SK-N-SH (cell line): ENCODE measurements around the gene FYCO1. TPM values are rescaled to one million over a fixed set of nuclear protein-coding genes. Genes with fewer than 3 reads are reported as not detected.

Source experiments
- CTCF ChIA-PET: fragments of 300-600, 350-600 bp; formaldehyde crosslinking; extraction: SDS; loops from one replicate; lab custom pipeline; 2021; lab: Yijun Ruan, JAX
- POLR2A ChIA-PET: fragments of 350-600 bp; sonication (Branson Sonifier 250); formaldehyde crosslinking; extraction: SDS; loops from one replicate; lab custom pipeline; 2020; ENCODE audit warnings: antibody characterized with exemption, inconsistent platforms; lab: Yijun Ruan, JAX
- DNase-seq: peaks from one replicate; pipeline ENCODE4 v3.0.0; 2012
- H2AFZ ChIP-seq: fragments of 200-600 bp; sonication (generic); 2 replicates; pipeline ENCODE4 v1.8.1; 2016; ENCODE audit warnings: antibody characterized with exemption, mild to moderate bottlenecking, low read depth
- H3F3A ChIP-seq: fragments of 200-600 bp; sonication (generic); replicated peaks from 2 replicates; pipeline ENCODE3; 2016; ENCODE audit warnings: antibody characterized with exemption, mild to moderate bottlenecking; ENCODE audit not compliant: insufficient read depth
- H3K27ac ChIP-seq, 2 experiments: fragments of 200-500 bp in 1 of 2; fragments of 200-600 bp in 1 of 2; sonication (Bioruptor generic) in 1 of 2; sonication (generic), shearing (Covaris generic) in 1 of 2; 2 replicates each; pipeline versions ENCODE4 v1.5.1 to v1.6.1; 2014 to 2016; ENCODE audit warnings: low read depth in 2 of 2, inconsistent platforms in 1 of 2, low read length in 1 of 2, mild to moderate bottlenecking in 1 of 2, mixed read lengths in 1 of 2
- H3K27me3 ChIP-seq: fragments of 200-600 bp; sonication (generic), shearing (Covaris generic); 2 replicates; pipeline ENCODE4 v1.6.1; 2016; ENCODE audit warnings: mixed run types; ENCODE audit not compliant: insufficient read depth
- H3K36me3 ChIP-seq, 2 experiments: fragments of 200-500 bp in 1 of 2; fragments of 200-600 bp in 1 of 2; sonication (Bioruptor generic) in 1 of 2; sonication (generic) in 1 of 2; replicated peaks in 1 of 2; 2 replicates each; pipeline versions ENCODE3 to v1.5.1; 2014 to 2016; ENCODE audit warnings: low read length in 1 of 2, mild to moderate bottlenecking in 1 of 2; ENCODE audit not compliant: insufficient read depth in 2 of 2, control insufficient read depth in 1 of 2
- H3K4me1 ChIP-seq, 2 experiments: fragments of 200-500 bp in 1 of 2; fragments of 200-600 bp in 1 of 2; sonication (Bioruptor generic) in 1 of 2; sonication (generic), shearing (Covaris generic) in 1 of 2; 2 replicates each; pipeline versions ENCODE4 v1.5.1 to v1.6.1; 2014 to 2016; ENCODE audit warnings: low read depth in 1 of 2, low read length in 1 of 2, mixed run types in 1 of 2; ENCODE audit not compliant: insufficient read depth in 2 of 2, control insufficient read depth in 1 of 2
- H3K4me2 ChIP-seq: fragments of 200-600 bp; sonication (generic), shearing (Covaris generic); 2 replicates; pipeline ENCODE4 v1.6.1; 2017; ENCODE audit warnings: mixed run types
- H3K4me3 ChIP-seq, 2 experiments: fragments of 200-500 bp in 1 of 2; fragments of 200-600 bp in 1 of 2; sonication (Bioruptor generic) in 1 of 2; sonication (generic), shearing (Covaris generic) in 1 of 2; 2 replicates each; pipeline versions ENCODE4 v1.5.1 to v1.8.1; 2014 to 2016; ENCODE audit warnings: low read depth in 2 of 2, inconsistent platforms in 1 of 2, low read length in 1 of 2, mild to moderate bottlenecking in 1 of 2, mixed read lengths in 1 of 2, moderate library complexity in 1 of 2
- H3K79me2 ChIP-seq: fragments of 200-600 bp; sonication (generic); 2 replicates; pipeline ENCODE4 v1.8.1; 2017; ENCODE audit warnings: mild to moderate bottlenecking; ENCODE audit not compliant: insufficient read depth
- H3K9ac ChIP-seq: fragments of 200-600 bp; sonication (generic); 2 replicates; pipeline ENCODE4 v1.6.1; 2017; ENCODE audit warnings: mixed run types
- H3K9me2 ChIP-seq: fragments of 200-600 bp; sonication (generic); 2 replicates; pipeline ENCODE4 v1.6.1; 2017; ENCODE audit warnings: mixed run types
- H3K9me3 ChIP-seq: fragments of 200-600 bp; sonication (generic); 2 replicates; pipeline ENCODE4 v1.6.1; 2017; ENCODE audit warnings: mixed run types, mild to moderate bottlenecking, moderate library complexity
- H4K20me1 ChIP-seq: fragments of 200-600 bp; sonication (generic); 2 replicates; pipeline ENCODE4 v1.6.1; 2017; ENCODE audit warnings: mild to moderate bottlenecking, mixed run types; ENCODE audit not compliant: insufficient read depth
- ELF1 ChIP-seq: IDR thresholded peaks from 2 replicates; pipeline ENCODE4 v1.4.0; 2012
- EP300 ChIP-seq, 2 experiments: IDR thresholded peaks; 2 replicates each; pipeline versions ENCODE4 v1.4.0 to v1.6.1; 2012; ENCODE audit warnings: borderline replicate concordance in 1 of 2, low read depth in 1 of 2, low read length in 1 of 2
- GATA2 ChIP-seq: sonication (generic); formaldehyde crosslinking; IDR thresholded peaks from 2 replicates; pipeline ENCODE4 v1.5.0; 2020; ENCODE audit warnings: mild to moderate bottlenecking, missing genetic modification reagents
- JUND ChIP-seq: IDR thresholded peaks from 2 replicates; pipeline ENCODE4 v1.4.0; 2012
- NFIC ChIP-seq: IDR thresholded peaks from 2 replicates; pipeline ENCODE4 v1.4.0; 2012; ENCODE audit warnings: borderline replicate concordance
- RAD21 ChIP-seq: IDR thresholded peaks from 2 replicates; pipeline ENCODE4 v1.6.1; 2012; ENCODE audit warnings: mild to moderate bottlenecking, low read length
- RXRA ChIP-seq: IDR thresholded peaks from 2 replicates; pipeline ENCODE4 v1.4.0; 2012; ENCODE audit warnings: low read depth, mild to moderate bottlenecking, borderline replicate concordance
- TEAD4 ChIP-seq: IDR thresholded peaks from 2 replicates; pipeline ENCODE4 v1.4.0; 2012; ENCODE audit warnings: mild to moderate bottlenecking, borderline replicate concordance; ENCODE audit not compliant: insufficient read depth
- WGBS: methylation state at CpG from one replicate; pipeline ENCODE4 v1.1.6; 2017; ENCODE audit warnings: low lambda C conversion rate; 5-methylcytosine and 5-hydroxymethylcytosine counted together
- polyA plus RNA-seq, 3 experiments: library from polyadenylated mRNA; depleted of rRNA; stranded (reverse); fragments of >200 nt; gene quantifications; 2 replicates each; pipeline ENCODE4 v1.2.3, GENCODE V29; 2012
- TF ChIP-seq, protein P1 (sequence below): IDR thresholded peaks from 2 replicates; pipeline ENCODE4; 2012
- TF ChIP-seq, protein P2 (sequence below): IDR thresholded peaks from 2 replicates; pipeline ENCODE4 v1.6.1; 2012; ENCODE audit warnings: mild to moderate bottlenecking, low read depth, low read length, moderate library complexity
- TF ChIP-seq, protein P3 (sequence below): fragments of 200-600 bp; sonication (generic); IDR thresholded peaks from 2 replicates; pipeline ENCODE4 v1.6.1; 2017; ENCODE audit warnings: antibody characterized with exemption, mild to moderate bottlenecking, moderate library complexity
- TF ChIP-seq, protein P4 (sequence below): fragments of 150-350 bp; IDR thresholded peaks from 2 replicates; pipeline ENCODE4 v1.6.1; 2017; ENCODE audit warnings: antibody characterized with exemption, low read length, low read depth, borderline replicate concordance

The FYCO1 gene
- polyA plus RNA-seq, 1 of the 3 experiments (the other 2 are of a cell fraction), result 5.5 TPM

DNA sequence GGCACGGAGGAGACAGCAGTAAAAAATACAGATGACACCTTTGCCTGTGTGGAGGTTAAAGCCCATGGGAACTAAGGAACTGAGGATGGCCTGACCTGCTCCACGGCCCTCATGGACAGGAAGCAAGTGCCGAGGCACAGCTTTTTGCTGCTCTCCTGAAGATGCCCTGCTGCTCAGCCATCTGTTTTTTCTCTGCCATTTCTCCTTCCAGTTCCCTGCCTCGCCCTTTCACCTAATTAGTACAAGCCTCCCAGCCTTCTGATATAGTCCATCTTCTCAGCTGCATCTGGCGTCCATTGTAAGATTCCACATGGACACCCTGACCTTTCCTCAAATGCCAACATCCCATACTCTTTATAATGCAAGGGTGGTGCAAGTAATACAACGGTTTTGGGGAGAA lies 64.1 kb downstream of the FYCO1 start:
- no peaks in the 10 kb centered on the region for H3F3A ChIP-seq
- ChIA-PET CTCF (interaction anchor here (1.6 to 13.6 kb wide), 3 partner anchors 147 to 423 kb away, joined by 3 to 280 read pairs (median 142); no protein-coding TSS in a partner anchor), POLR2A (interaction anchor here (2.5 kb wide), 1 partner anchor 8 kb away, joined by 7 read pairs; no protein-coding TSS in a partner anchor)
- H3K9me3 ChIP-seq, result no peaks in the 10 kb centered on the region
- H3K27ac ChIP-seq, result no peak overlapping the region
- no peaks in the 10 kb centered on the region for H3K9me2 ChIP-seq
- H3K9ac ChIP-seq, result no peak overlapping the region
- DNase-seq, result no peak
- no peak overlapping the region for H3K4me2 ChIP-seq
- no peaks in the 10 kb centered on the region for H3K27me3 ChIP-seq
- H3K36me3 ChIP-seq, result peaks cover 33 to 67% of the 10 kb centered on the region in 2 experiments
- H3K4me1 ChIP-seq, result no peaks in the 10 kb centered on the region; a peak in 1 of 4 replicates
- H3K4me3 ChIP-seq, result no peak overlapping the region
- no peaks in the 10 kb centered on the region for H3K79me2 ChIP-seq
- TF ChIP-seq TEAD4, result no peak
- no peak for TF ChIP-seq RAD21
- no peak for TF ChIP-seq NFIC
- no peak for TF ChIP-seq EP300 (IDR thresholded peaks at IDR 0.05; ENCODE audit: borderline replicate concordance in 1 of 2, low read depth in 1 of 2, low read length in 1 of 2)
- TF ChIP-seq JUND, result no peak
- TF ChIP-seq, protein P1, sequence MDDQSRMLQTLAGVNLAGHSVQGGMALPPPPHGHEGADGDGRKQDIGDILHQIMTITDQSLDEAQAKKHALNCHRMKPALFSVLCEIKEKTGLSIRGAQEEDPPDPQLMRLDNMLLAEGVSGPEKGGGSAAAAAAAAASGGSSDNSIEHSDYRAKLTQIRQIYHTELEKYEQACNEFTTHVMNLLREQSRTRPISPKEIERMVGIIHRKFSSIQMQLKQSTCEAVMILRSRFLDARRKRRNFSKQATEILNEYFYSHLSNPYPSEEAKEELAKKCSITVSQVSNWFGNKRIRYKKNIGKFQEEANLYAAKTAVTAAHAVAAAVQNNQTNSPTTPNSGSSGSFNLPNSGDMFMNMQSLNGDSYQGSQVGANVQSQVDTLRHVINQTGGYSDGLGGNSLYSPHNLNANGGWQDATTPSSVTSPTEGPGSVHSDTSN, result no peak
- TF ChIP-seq RXRA, result no peak
- no peak for TF ChIP-seq ELF1
- TF ChIP-seq, protein P2, sequence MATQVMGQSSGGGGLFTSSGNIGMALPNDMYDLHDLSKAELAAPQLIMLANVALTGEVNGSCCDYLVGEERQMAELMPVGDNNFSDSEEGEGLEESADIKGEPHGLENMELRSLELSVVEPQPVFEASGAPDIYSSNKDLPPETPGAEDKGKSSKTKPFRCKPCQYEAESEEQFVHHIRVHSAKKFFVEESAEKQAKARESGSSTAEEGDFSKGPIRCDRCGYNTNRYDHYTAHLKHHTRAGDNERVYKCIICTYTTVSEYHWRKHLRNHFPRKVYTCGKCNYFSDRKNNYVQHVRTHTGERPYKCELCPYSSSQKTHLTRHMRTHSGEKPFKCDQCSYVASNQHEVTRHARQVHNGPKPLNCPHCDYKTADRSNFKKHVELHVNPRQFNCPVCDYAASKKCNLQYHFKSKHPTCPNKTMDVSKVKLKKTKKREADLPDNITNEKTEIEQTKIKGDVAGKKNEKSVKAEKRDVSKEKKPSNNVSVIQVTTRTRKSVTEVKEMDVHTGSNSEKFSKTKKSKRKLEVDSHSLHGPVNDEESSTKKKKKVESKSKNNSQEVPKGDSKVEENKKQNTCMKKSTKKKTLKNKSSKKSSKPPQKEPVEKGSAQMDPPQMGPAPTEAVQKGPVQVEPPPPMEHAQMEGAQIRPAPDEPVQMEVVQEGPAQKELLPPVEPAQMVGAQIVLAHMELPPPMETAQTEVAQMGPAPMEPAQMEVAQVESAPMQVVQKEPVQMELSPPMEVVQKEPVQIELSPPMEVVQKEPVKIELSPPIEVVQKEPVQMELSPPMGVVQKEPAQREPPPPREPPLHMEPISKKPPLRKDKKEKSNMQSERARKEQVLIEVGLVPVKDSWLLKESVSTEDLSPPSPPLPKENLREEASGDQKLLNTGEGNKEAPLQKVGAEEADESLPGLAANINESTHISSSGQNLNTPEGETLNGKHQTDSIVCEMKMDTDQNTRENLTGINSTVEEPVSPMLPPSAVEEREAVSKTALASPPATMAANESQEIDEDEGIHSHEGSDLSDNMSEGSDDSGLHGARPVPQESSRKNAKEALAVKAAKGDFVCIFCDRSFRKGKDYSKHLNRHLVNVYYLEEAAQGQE, result no peak
- no peak for TF ChIP-seq GATA2 (CRISPR knock-in tag)
- TF ChIP-seq, protein P3, sequence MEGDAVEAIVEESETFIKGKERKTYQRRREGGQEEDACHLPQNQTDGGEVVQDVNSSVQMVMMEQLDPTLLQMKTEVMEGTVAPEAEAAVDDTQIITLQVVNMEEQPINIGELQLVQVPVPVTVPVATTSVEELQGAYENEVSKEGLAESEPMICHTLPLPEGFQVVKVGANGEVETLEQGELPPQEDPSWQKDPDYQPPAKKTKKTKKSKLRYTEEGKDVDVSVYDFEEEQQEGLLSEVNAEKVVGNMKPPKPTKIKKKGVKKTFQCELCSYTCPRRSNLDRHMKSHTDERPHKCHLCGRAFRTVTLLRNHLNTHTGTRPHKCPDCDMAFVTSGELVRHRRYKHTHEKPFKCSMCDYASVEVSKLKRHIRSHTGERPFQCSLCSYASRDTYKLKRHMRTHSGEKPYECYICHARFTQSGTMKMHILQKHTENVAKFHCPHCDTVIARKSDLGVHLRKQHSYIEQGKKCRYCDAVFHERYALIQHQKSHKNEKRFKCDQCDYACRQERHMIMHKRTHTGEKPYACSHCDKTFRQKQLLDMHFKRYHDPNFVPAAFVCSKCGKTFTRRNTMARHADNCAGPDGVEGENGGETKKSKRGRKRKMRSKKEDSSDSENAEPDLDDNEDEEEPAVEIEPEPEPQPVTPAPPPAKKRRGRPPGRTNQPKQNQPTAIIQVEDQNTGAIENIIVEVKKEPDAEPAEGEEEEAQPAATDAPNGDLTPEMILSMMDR, result no peak
- TF ChIP-seq, protein P4, sequence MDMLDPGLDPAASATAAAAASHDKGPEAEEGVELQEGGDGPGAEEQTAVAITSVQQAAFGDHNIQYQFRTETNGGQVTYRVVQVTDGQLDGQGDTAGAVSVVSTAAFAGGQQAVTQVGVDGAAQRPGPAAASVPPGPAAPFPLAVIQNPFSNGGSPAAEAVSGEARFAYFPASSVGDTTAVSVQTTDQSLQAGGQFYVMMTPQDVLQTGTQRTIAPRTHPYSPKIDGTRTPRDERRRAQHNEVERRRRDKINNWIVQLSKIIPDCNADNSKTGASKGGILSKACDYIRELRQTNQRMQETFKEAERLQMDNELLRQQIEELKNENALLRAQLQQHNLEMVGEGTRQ, result no peak
- H2AFZ ChIP-seq, result no peak overlapping the region
- H4K20me1 ChIP-seq, result no peaks in the 10 kb centered on the region
- 87% methylated on average over 6 of the region's 6 CpGs for WGBS
